ENCODE results near the gene LDLRAD1. TPM values are rescaled to one million over a fixed set of nuclear protein-coding genes. Genes with fewer than 3 reads are reported as not detected.
"Not testable (repeated sequence)": the region's sequence is repeated elsewhere in the genome, so short reads cannot be mapped to it uniquely, and the experiment has no call there.

The LDLRAD1 gene
- total and polyA plus RNA-seq, 9 donors = 0.05 to 49.6 (median 0.48) TPM; not detected in 2

DNA sequence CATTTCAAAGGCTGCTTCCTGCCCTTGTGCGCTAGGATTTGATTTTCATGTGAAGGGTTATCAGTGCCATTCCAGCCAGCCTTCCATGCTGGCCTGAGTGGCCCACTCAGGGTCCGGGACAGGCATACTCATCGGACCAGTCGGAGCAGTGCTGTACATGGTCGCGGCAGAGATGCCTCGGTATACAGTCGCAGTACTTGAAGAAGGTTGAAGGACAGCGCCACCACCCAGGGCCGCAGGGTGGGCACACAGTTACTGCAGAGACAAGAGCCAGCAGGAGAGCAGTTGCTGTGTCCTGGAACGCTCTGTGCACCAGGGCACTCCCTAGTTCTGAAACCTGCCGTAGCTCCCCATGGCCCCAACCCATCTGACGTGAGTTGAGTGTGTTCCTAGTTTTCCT, 9.1 kb downstream of the LDLRAD1 start:
- no peak overlapping the region for H3K4me3 ChIP-seq
- no peaks in the 10 kb centered on the region for H3K4me1 ChIP-seq (ENCODE audit: insufficient read depth)
- intact Hi-C loops (cut with DNase I) = no loop called here
- TF ChIP-seq POLR2A (IDR thresholded peaks at IDR 0.05) = no peak
- TF ChIP-seq, protein P1, sequence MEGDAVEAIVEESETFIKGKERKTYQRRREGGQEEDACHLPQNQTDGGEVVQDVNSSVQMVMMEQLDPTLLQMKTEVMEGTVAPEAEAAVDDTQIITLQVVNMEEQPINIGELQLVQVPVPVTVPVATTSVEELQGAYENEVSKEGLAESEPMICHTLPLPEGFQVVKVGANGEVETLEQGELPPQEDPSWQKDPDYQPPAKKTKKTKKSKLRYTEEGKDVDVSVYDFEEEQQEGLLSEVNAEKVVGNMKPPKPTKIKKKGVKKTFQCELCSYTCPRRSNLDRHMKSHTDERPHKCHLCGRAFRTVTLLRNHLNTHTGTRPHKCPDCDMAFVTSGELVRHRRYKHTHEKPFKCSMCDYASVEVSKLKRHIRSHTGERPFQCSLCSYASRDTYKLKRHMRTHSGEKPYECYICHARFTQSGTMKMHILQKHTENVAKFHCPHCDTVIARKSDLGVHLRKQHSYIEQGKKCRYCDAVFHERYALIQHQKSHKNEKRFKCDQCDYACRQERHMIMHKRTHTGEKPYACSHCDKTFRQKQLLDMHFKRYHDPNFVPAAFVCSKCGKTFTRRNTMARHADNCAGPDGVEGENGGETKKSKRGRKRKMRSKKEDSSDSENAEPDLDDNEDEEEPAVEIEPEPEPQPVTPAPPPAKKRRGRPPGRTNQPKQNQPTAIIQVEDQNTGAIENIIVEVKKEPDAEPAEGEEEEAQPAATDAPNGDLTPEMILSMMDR (IDR thresholded peaks at IDR 0.05) = no peak
- no peak for TF ChIP-seq EP300 (IDR thresholded peaks at IDR 0.05)
- H3K36me3 ChIP-seq = no peaks in the 10 kb centered on the region
- WGBS, 3 donors = 78 to 85% (median 81%) methylated on average over 13 of the region's 13 CpGs
- no peak overlapping the region for H3K27ac ChIP-seq
- no peak for DNase-seq
- no peaks in the 10 kb centered on the region for H3K27me3 ChIP-seq
- H3K9me3 ChIP-seq = no peaks in the 10 kb centered on the region

DNA sequence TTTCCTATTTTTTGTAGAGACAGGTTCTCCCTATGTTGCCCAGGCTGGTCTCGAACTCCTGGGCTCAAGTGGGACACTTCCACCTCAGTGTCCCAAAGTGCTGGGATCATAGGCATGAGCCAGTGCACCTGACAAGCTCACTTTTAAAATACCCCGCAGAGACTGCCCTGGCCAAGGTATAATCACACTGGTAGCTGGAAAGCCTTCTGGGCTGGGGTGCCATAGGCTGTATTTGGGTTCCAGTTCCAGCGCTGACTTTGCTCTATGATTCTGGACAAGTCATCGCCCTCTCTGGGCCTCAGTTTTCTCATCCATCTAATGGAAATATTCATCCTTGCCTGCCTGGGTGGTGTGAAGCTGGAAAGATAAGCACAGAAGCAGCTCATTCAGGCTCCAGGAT, 10.4 kb downstream of the LDLRAD1 start:
- Histone ChIP-seq H3K4me1 (ENCODE audit: insufficient read depth) (no peaks in the 10 kb centered on the region), H3K27me3 (no peaks in the 10 kb centered on the region), H3K36me3 (no peaks in the 10 kb centered on the region), H3K27ac (no peak overlapping the region), H3K9me3 (no peaks in the 10 kb centered on the region), H3K4me3 (no peak overlapping the region)
- 90 to 98% (median 94%) methylated on average over 4 of the region's 4 CpGs for WGBS, 3 donors
- DNase-seq = no peak
- intact Hi-C loops (cut with DNase I) = no loop called here
- TF ChIP-seq EP300 (IDR thresholded peaks at IDR 0.05) = no peak
- no peak for TF ChIP-seq POLR2A (IDR thresholded peaks at IDR 0.05)
- TF ChIP-seq, protein P1 (IDR thresholded peaks at IDR 0.05) = no peak

DNA sequence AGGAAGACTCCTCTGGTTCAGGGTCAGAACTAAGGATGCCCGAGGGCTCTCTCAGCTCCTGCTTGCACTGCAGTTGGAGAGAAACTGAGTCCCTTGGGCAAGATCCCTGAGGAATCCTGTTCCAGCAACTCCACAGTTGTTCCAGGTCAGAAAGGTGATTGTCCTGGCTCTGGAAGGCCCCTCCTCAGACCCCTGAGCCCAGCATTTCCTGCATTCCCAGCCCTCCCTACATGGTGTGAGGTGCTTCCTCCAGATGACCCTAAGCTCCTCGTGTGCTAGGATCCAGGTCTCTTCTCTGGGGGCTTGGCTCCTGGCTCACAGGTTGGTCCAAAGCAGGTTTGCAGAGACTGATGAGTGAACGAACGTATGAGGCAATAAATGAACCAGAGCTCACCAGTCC, 11.5 kb downstream of the LDLRAD1 start:
- Histone ChIP-seq H3K27ac (no peak overlapping the region), H3K36me3 (no peaks in the 10 kb centered on the region), H3K9me3 (no peaks in the 10 kb centered on the region), H3K4me1 (ENCODE audit: insufficient read depth) (no peaks in the 10 kb centered on the region), H3K27me3 (no peaks in the 10 kb centered on the region), H3K4me3 (no peak overlapping the region)
- DNase-seq = no peak
- TF ChIP-seq, protein P1 (IDR thresholded peaks at IDR 0.05) = no peak
- TF ChIP-seq EP300 (IDR thresholded peaks at IDR 0.05) = no peak
- TF ChIP-seq POLR2A (IDR thresholded peaks at IDR 0.05) = no peak
- 70 to 75% (median 71%) methylated on average over 4 of the region's 4 CpGs for WGBS, 3 donors
- intact Hi-C loops (cut with DNase I) = no loop called here

DNA sequence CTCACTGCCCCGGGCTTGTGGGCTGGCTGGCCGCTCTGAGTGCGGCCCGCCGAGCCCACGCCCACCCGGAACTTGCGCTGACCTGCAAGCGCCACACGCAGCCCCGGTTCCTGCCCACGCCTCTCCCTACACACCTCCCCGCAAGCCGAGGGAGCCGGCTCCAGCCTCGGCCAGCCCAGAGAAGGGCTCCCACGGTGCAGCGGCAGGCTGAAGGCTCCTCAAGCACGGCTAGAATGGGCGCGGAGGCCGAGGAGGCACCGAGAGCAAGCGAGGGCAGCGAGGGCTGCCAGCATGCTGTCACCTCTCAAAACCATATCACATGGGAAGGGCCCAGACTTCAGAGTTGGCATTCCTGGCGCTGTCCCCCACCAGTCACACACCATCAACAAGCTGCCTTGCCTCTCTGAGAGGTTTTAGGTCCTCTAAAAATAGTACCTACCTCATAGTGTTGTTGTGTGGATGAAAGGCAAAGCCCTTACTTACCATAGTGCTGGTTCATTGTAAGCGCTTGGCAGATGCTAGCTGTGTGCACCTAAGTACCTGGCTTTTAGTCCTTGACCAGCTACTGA, 13.4 kb downstream of the LDLRAD1 start:
- Histone ChIP-seq H3K27me3 (no peaks in the 10 kb centered on the region), H3K4me1 (ENCODE audit: insufficient read depth) (no peaks in the 10 kb centered on the region), H3K4me3 (no peak overlapping the region), H3K9me3 (no peaks in the 10 kb centered on the region), H3K27ac (no peak overlapping the region), H3K36me3 (no peaks in the 10 kb centered on the region)
- intact Hi-C loops (cut with DNase I) = no loop called here
- 95 to 96% (median 96%) methylated on average over 26 to 27 of the region's 27 CpGs for WGBS, 3 donors
- no peak for DNase-seq
- TF ChIP-seq, protein P1 (IDR thresholded peaks at IDR 0.05) = no peak
- TF ChIP-seq EP300 (IDR thresholded peaks at IDR 0.05) = no peak
- TF ChIP-seq POLR2A (IDR thresholded peaks at IDR 0.05) = no peak

DNA sequence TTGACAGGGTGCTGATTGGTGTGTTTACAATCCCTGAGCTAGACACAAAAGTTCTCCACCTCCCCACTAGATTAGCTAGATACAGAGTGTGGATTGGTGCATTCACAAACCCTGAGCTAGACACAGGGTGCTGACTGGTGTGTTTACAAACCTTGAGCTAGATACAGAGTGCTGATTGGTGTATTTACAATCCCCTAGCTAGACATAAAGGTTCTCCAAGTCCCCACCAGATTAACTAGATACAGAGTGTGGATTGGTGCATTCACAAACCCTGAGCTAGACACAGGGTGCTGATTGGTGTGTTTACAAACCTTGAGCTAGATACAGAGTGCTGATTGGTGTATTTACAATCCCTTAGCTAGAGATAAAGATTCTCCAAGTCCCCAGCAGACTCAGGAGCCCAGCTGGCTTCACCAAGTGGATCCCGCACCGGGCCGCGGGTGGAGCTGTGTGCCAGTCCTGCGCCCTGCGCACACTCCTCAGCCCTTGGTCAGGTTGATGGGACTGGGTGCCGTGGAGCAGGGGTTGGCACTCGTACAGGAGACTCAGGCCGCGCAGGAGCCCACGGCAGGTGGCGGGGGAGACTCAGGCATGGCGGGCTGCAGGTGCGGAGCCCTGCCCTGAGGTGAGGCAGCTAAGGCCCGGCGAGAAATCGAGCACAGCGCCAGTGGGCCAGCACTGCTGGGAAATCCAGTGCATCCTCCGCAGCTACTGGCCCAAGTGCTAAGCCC, 14.1 kb downstream of the LDLRAD1 start:
- 90 to 94% (median 91%) methylated on average over 17 to 19 of the region's 19 CpGs for WGBS, 3 donors
- H3K9me3 ChIP-seq; H3K36me3 ChIP-seq; H3K27ac ChIP-seq; H3K4me1 ChIP-seq (ENCODE audit: insufficient read depth); H3K27me3 ChIP-seq; intact Hi-C loops (cut with DNase I); DNase-seq; H3K4me3 ChIP-seq: not testable (repeated sequence)
